Parathyroid adenoma (tissue), 2 donors: ENCODE data around the gene MYG1.

Experiments used
- H2AFZ ChIP-seq: fragments of 300-600 bp; sonication (generic); one replicate; pipeline ENCODE4 v1.7.0; 2017; ENCODE audit warnings: antibody characterized with exemption, mild to moderate bottlenecking
- H3K27ac ChIP-seq: fragments of 300-600 bp; sonication (generic); one replicate; pipeline ENCODE4 v1.7.0; 2017
- H3K27me3 ChIP-seq: fragments of 300-600 bp; sonication (generic); one replicate; pipeline ENCODE4 v1.7.0; 2017; ENCODE audit warnings: low read length; ENCODE audit not compliant: control insufficient read depth, insufficient read depth
- H3K36me3 ChIP-seq: fragments of 300-600 bp; sonication (generic); one replicate; pipeline ENCODE4 v1.7.0; 2017; ENCODE audit warnings: low read length; ENCODE audit not compliant: control insufficient read depth, insufficient read depth
- H3K4me1 ChIP-seq: fragments of 300-600 bp; sonication (generic); one replicate; pipeline ENCODE4 v1.7.0; 2017; ENCODE audit warnings: control low read depth
- H3K4me2 ChIP-seq: fragments of 300-600 bp; sonication (generic); one replicate; pipeline ENCODE4 v1.7.0; 2017; ENCODE audit warnings: low read length
- H3K4me3 ChIP-seq: fragments of 300-600 bp; sonication (generic); one replicate; pipeline ENCODE4 v1.7.0; 2017; ENCODE audit warnings: low read depth, low read length
- H3K79me2 ChIP-seq: fragments of 300-600 bp; sonication (generic); one replicate; pipeline ENCODE4 v1.7.0; 2017; ENCODE audit warnings: control low read depth
- H3K9ac ChIP-seq: fragments of 300-600 bp; sonication (generic); one replicate; pipeline ENCODE4 v1.7.0; 2017; ENCODE audit warnings: mild to moderate bottlenecking
- H3K9me3 ChIP-seq: fragments of 300-600 bp; sonication (generic); one replicate; pipeline ENCODE4 v1.7.0; 2017; ENCODE audit warnings: low read length; ENCODE audit not compliant: control insufficient read depth
- CTCF ChIP-seq: fragments of 300-600 bp; sonication (generic); IDR thresholded peaks from one replicate; pipeline ENCODE4 v1.7.0; 2017; ENCODE audit warnings: antibody characterized with exemption, mild to moderate bottlenecking
- donor health status: primary hyperparathyroidism.

MYG1 gene

GRCh38 chr12:53334822-53335221, 35.3 kb downstream of the MYG1 start:
- Histone ChIP-seq H2AFZ (no peak overlapping the region), H3K4me3 (no peak overlapping the region), H3K9ac (no peak overlapping the region), H3K27me3 (no peaks in the 10 kb centered on the region), H3K9me3 (no peaks in the 10 kb centered on the region), H3K4me2 (no peak overlapping the region), H3K27ac (no peak overlapping the region), H3K4me1 (no peaks in the 10 kb centered on the region), H3K79me2 (no peaks in the 10 kb centered on the region), H3K36me3 (no peaks in the 10 kb centered on the region)
- TF ChIP-seq CTCF: no peak

GRCh38 chr12:53336181-53336681, 36.7 kb downstream of the MYG1 start, which contains the start of gene SP7:
Gene SP7, minus strand, starts transcription at chr12:53336354. Its CDS starts 708 bp downstream, at chr12:53335646.
- no peaks in the 10 kb centered on the region for H3K27me3 ChIP-seq

GRCh38 chr12:53338017-53338416, 38.5 kb downstream of the MYG1 start:
- H3K9ac ChIP-seq: no peak overlapping the region
- no peaks in the 10 kb centered on the region for H3K79me2 ChIP-seq
- H3K4me3 ChIP-seq: no peak overlapping the region
- H3K27me3 ChIP-seq: no peaks in the 10 kb centered on the region
- H3K36me3 ChIP-seq: no peaks in the 10 kb centered on the region
- no peak for TF ChIP-seq CTCF
- no peaks in the 10 kb centered on the region for H3K4me1 ChIP-seq
- no peak overlapping the region for H2AFZ ChIP-seq
- no peaks in the 10 kb centered on the region for H3K9me3 ChIP-seq
- no peak overlapping the region for H3K27ac ChIP-seq
- no peak overlapping the region for H3K4me2 ChIP-seq

More at GRCh38 chr12:53336181-53336681, 36.7 kb downstream of the MYG1 start, which contains the start of gene SP7:
- H2AFZ ChIP-seq: no peak within 1 kb of the TSS
- H3K4me3 ChIP-seq: no peak within 1 kb of the TSS
- H3K36me3 ChIP-seq: no peaks in the 10 kb centered on the region
- no peak within 1 kb of the TSS for H3K9ac ChIP-seq
- no peak for TF ChIP-seq CTCF
- H3K4me2 ChIP-seq: no peak within 1 kb of the TSS
- no peak within 1 kb of the TSS for H3K27ac ChIP-seq
- H3K9me3 ChIP-seq: no peaks in the 10 kb centered on the region
- no peaks in the 10 kb centered on the region for H3K4me1 ChIP-seq
- no peaks in the 10 kb centered on the region for H3K79me2 ChIP-seq

GRCh38 chr12:53338916-53339315, 39.4 kb downstream of the MYG1 start:
- H3K4me2 ChIP-seq: no peak overlapping the region
- no peaks in the 10 kb centered on the region for H3K36me3 ChIP-seq
- H3K27ac ChIP-seq: no peak overlapping the region
- H3K4me1 ChIP-seq: no peaks in the 10 kb centered on the region
- H2AFZ ChIP-seq: no peak overlapping the region
- TF ChIP-seq CTCF: no peak
- H3K79me2 ChIP-seq: no peaks in the 10 kb centered on the region
- no peaks in the 10 kb centered on the region for H3K27me3 ChIP-seq
- no peak overlapping the region for H3K9ac ChIP-seq
- H3K4me3 ChIP-seq: no peak overlapping the region
- no peaks in the 10 kb centered on the region for H3K9me3 ChIP-seq

- Histone ChIP-seq H3K9me3 (no peaks in the 10 kb centered on the region), H3K4me1 (peaks cover 7% of the 10 kb centered on the region), H2AFZ (no peak overlapping the region), H3K27me3 (no peaks in the 10 kb centered on the region), H3K4me3 (no peak overlapping the region), H3K9ac (no peak overlapping the region), H3K36me3 (no peaks in the 10 kb centered on the region), H3K79me2 (no peaks in the 10 kb centered on the region), H3K27ac (no peak overlapping the region), H3K4me2 (no peak overlapping the region)
- no peak for TF ChIP-seq CTCF
Measured at GRCh38 chr12:53340398-53340797, 40.9 kb downstream of the MYG1 start.
